Omental fat pad (tissue), 4 donors: ENCODE data around the gene LENG9. TPM values are rescaled to one million over a fixed set of nuclear protein-coding genes. Genes with fewer than 3 reads are reported as not detected.

Experiments used
- ATAC-seq: fragments of 150-250 bp; one replicate; pipeline ENCODE4 v1.9.1; 2016; ENCODE audit warnings: mild to moderate bottlenecking, moderate library complexity; ENCODE audit not compliant: low FRiP score
- DNase-seq: peaks from one replicate; pipeline ENCODE4 v3.0.0-alpha.2; 2019; ENCODE audit warnings: low spot score
- CTCF ChIP-seq, 3 donors: fragments of 450-650 bp; IDR thresholded peaks; one replicate each; pipeline ENCODE4 v1.5.1; 2016 to 2017; ENCODE audit warnings: antibody characterized with exemption in 3 of 3, mild to moderate bottlenecking in 3 of 3, moderate library complexity in 2 of 3
- total RNA-seq, 4 donors: library from RNA; depleted of rRNA; stranded (reverse); fragments of >200 nt; gene quantifications; one replicate each; pipeline ENCODE4 v1.1.0, GENCODE V29; 2016

The LENG9 gene
- total RNA-seq, 4 donors from 2014 or later, result 6.6 to 9.1 (median 7.8) TPM

- no peak for DNase-seq
- TF ChIP-seq CTCF (IDR thresholded peaks at IDR 0.05), result no peak
- ATAC-seq, result no peak
Measured at GRCh38 chr19:54422136-54422535, 41.4 kb downstream of the LENG9 start.

- ATAC-seq (no peak), DNase-seq (no peak)
- no peak for TF ChIP-seq CTCF (IDR thresholded peaks at IDR 0.05)
Measured at GRCh38 chr19:54421521-54421920, 42.1 kb downstream of the LENG9 start.

DNA sequence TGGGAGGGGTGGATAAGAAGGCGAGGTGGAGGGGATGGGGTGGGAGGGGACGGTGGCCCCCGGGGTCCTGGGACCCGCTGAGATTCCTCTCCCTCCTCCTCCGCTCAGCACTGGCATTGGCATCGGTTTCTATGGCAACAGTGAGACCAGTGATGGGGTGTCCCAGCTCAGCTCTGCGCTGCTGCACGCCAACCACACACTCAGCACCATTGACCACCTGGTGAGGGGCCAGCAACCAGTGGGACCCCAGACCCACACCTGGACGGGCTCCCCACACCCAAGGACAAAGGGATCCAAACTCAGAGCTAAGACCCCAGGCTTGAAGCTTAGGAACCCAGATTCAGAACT, 42.4 kb downstream of the LENG9 start:
- ATAC-seq, result peak; percentile 11
- no peak for TF ChIP-seq CTCF (IDR thresholded peaks at IDR 0.05)
- DNase-seq, result no peak

- peak; percentile 11 for ATAC-seq
- no peak for TF ChIP-seq CTCF (IDR thresholded peaks at IDR 0.05)
- DNase-seq, result no peak
Measured at GRCh38 chr19:54420383-54421168, 43.0 kb downstream of the LENG9 start.

DNA sequence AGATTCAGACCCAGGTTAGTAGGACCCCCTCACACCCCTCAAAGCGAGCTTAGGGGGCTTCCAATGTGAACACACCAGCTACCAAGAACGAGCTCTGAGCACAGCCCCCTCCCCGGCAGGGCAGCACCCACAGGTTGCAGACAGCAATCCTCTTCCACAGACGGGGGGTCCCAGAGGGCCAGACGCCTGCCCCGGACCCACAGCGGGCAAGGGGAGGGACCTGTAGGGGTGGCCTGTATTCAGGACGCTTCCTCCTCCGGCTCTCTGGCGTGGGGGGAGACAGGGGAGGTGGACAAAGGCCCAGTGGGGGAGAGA, 43.6 kb downstream of the LENG9 start:
- no peak for TF ChIP-seq CTCF (IDR thresholded peaks at IDR 0.05)
- ATAC-seq (no peak), DNase-seq (no peak)

DNA sequence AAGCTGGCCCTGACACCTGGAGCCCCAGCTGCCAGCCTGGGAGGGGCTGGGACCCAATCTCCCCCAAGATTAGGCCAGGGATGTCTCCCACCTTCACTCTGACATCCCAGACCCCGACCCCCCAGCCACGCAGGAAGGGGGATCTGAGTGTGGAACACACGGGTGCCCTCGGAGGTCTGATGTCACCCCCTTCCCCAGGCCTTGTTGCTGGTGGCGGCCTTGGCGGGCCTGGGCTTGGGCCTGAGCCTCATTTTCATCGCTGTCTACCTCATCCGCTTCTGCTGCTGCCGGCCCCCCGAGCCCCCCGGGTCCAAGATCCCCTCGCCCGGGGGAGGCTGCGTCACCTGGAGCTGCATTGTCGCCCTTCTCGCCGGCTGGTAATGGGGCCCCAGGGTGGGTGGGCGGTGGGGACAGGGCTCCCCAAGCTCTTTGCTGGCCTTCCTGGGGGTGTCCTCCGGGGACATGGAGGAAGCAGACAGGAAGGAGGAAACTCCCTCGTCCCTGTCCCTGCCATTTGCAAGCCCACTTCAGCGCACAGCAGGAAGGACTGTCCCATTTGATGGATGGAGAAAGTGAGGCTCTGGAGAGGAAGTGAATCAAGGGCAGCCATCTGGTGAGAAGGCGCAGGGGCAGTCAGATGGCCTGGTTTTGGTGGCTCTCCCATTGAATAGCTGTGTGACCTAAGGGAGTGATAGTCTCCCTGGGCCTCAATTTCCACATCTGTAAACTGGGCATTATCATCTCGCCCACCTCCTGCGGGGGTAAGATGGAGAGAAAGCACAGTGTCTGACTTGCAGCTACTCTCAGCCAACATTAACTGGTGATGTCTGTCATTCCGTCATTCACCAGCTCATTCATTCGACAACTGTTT, 44.4 kb downstream of the LENG9 start:
- ATAC-seq, result no peak
- DNase-seq, result no peak
- no peak for TF ChIP-seq CTCF (IDR thresholded peaks at IDR 0.05)
